Gastrocnemius medialis (tissue), 4 donors: ENCODE data around the gene AMDHD1. TPM values are rescaled to one million over a fixed set of nuclear protein-coding genes. Genes with fewer than 3 reads are reported as not detected.
A peak's percentile ranks its signal among the peaks of the same experiment; 100 is the strongest.

ENCODE experiments used
- ATAC-seq, 2 donors: fragments of 150-250 bp; one replicate each; pipeline ENCODE4 v1.9.1; 2016
- DNase-seq, 2 donors: peaks; one replicate each; pipeline ENCODE4 v3.0.0-alpha.2; 2019
- H3K27ac ChIP-seq, 4 donors: fragments of 200-600 bp; sonication (generic); 1 replicate in 1 of 4; 2 replicates in 3 of 4; pipeline ENCODE4 v1.5.1; 2016 to 2018; ENCODE audit warnings: mild to moderate bottlenecking in 2 of 4, moderate library complexity in 1 of 4
- H3K27me3 ChIP-seq, 3 donors: fragments of 200-600 bp; sonication (generic) in 2 of 3; 1 replicate in 1 of 3; 2 replicates in 2 of 3; pipeline versions ENCODE4 v1.5.1 to v1.6.0; 2016 to 2019; ENCODE audit warnings: mild to moderate bottlenecking in 1 of 3, moderate library complexity in 1 of 3
- H3K36me3 ChIP-seq, 2 donors: fragments of 200-600 bp; sonication (generic) in 1 of 2; one replicate each; pipeline ENCODE4 v1.5.1; 2017 to 2018
- H3K4me1 ChIP-seq, 2 donors: fragments of 200-600 bp; sonication (generic) in 1 of 2; one replicate each; pipeline ENCODE4 v1.5.1; 2016 to 2017; ENCODE audit warnings: mild to moderate bottlenecking in 2 of 2
- H3K4me3 ChIP-seq, 4 donors: fragments of 200-600 bp; sonication (generic) in 3 of 4; 1 replicate in 1 of 4; 2 replicates in 3 of 4; pipeline ENCODE4 v1.5.1; 2016 to 2019; ENCODE audit warnings: mild to moderate bottlenecking in 2 of 4
- H3K9me3 ChIP-seq, 3 donors: fragments of 200-600 bp; sonication (generic) in 2 of 3; 1 replicate in 1 of 3; 2 replicates in 2 of 3; pipeline ENCODE4 v1.5.1; 2016 to 2019
- POLR2A ChIP-seq, 2 donors: fragments of 450-650 bp; IDR thresholded peaks; one replicate each; pipeline ENCODE4 v1.6.1; 2017; ENCODE audit warnings: antibody characterized with exemption in 2 of 2, mild to moderate bottlenecking in 2 of 2, moderate library complexity in 2 of 2
- in situ Hi-C, 4 donors: fragments of 200-750 bp; cut with MboI; loops; one replicate each; pipeline versions ENCODE4 v1.15.0 to v1.8.0; 2017; ENCODE audit warnings: low sequenced_read_pairs in 4 of 4
- intact Hi-C: fragments of 100-400 bp; cut with DNase I; formaldehyde crosslinking; loops from one replicate; pipeline ENCODE4 v1.15.1; 2023; ENCODE audit warnings: low total_unique reads
- total RNA-seq, 4 donors: library from RNA; depleted of rRNA; stranded (reverse); fragments of >200 nt; gene quantifications; one replicate each; pipeline versions ENCODE4 v1.1.0 to v1.2.3, GENCODE V29; 2016
- TF ChIP-seq, protein P1 (sequence below), 5 experiments: fragments of 450-650 bp in 3 of 5; fragments of 200-600 bp in 2 of 5; sonication (generic) in 2 of 5; IDR thresholded peaks in 4 of 5; conservative IDR thresholded peaks in 1 of 5; 1 replicate in 4 of 5; 2 replicates in 1 of 5; pipeline ENCODE4 v1.5.1; 2016 to 2019; ENCODE audit warnings: antibody characterized with exemption in 5 of 5, mild to moderate bottlenecking in 3 of 5, moderate library complexity in 3 of 5

Gene AMDHD1
- total RNA-seq, 4 donors from 2014 or later, result 1.1 to 3.5 TPM; not detected in 2

DNA sequence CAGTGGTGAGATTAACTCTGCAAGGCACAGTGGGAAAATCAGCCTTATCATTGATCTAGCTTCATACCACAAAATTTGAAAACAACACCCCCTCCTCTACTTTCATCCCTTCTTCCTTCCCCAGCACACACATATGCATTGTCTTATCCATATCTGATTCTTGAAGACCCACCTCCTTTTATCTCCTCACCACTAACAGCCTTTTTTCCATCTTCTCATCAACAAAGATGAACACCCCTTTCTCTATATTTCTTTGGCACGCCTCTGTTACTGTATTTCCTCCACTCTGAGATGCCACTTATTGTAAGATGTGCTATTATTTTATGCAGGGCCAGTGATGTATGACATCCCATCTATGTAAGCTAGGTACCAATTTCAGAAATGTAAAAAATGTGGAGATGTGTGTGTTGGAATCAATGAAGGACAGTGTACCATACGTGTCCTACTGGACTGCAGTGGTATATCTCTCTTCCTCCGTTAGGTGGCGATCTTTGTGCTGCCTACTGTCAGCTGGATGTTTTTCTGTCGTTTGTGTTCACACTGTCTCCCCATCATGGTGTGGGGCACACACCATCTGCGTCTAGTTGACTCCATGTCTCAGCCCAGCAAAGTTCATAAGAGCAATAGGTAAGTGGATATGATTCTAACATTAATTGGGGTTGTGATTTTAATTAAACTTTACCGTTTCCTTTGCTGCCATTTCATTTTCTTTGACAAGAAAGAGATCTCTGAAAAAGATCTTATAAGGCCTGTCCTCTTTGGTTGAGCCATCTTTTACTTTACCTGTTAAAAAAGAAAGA lies 24.7 kb upstream of the AMDHD1 start:
- ATAC-seq, result peak in 1 of 2 donors; percentile 47
- Histone ChIP-seq H3K36me3 (no peaks in the 10 kb centered on the region), H3K9me3 (no peaks in the 10 kb centered on the region), H3K27ac (no peak overlapping the region), H3K4me1 (no peaks in the 10 kb centered on the region), H3K4me3 (no peak overlapping the region), H3K27me3 (no peaks in the 10 kb centered on the region)
- no peak for TF ChIP-seq POLR2A (IDR thresholded peaks at IDR 0.05)
- TF ChIP-seq, protein P1, sequence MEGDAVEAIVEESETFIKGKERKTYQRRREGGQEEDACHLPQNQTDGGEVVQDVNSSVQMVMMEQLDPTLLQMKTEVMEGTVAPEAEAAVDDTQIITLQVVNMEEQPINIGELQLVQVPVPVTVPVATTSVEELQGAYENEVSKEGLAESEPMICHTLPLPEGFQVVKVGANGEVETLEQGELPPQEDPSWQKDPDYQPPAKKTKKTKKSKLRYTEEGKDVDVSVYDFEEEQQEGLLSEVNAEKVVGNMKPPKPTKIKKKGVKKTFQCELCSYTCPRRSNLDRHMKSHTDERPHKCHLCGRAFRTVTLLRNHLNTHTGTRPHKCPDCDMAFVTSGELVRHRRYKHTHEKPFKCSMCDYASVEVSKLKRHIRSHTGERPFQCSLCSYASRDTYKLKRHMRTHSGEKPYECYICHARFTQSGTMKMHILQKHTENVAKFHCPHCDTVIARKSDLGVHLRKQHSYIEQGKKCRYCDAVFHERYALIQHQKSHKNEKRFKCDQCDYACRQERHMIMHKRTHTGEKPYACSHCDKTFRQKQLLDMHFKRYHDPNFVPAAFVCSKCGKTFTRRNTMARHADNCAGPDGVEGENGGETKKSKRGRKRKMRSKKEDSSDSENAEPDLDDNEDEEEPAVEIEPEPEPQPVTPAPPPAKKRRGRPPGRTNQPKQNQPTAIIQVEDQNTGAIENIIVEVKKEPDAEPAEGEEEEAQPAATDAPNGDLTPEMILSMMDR (IDR thresholded peaks at IDR 0.05 in 4 of 5, conservative IDR thresholded peaks at IDR 0.05 in 1 of 5), result peak; percentile 51 to 74 (median 63)
- in situ Hi-C loops, result loop anchor here in 2 of 4 donors (10.0 kb wide), 1 partner anchor 76 kb away; the partner anchor contains the start of gene HAL (in 2 of the 2)
- peak in 1 of 2 donors; percentile 15 for DNase-seq
- intact Hi-C loops, result loop anchor here (1.0 kb wide), 1 partner anchor 80 kb away; no protein-coding TSS in a partner anchor

DNA sequence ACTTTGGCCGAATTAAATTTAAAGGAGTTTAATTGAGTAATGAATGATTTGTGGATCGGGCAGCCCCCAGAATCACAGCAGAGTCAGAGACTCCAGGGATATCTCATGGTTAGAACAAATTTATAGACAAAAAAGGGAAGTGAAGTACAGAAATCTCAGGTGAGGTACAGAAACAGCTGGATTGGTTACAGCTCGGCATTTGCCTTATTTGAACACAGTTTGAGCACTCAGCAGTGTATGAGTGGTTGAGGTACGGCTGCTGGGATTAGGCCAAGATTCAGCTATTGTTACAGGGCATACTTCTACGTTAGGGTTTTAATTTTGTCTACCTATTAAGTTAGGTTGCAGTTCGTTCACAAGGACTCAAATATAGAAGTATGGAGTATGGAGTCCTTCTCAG lies 24.0 kb upstream of the AMDHD1 start:
- ATAC-seq (no peak), DNase-seq (no peak)
- H3K27me3 ChIP-seq, result no peaks in the 10 kb centered on the region
- H3K9me3 ChIP-seq, result no peaks in the 10 kb centered on the region
- H3K4me1 ChIP-seq, result no peaks in the 10 kb centered on the region
- no peaks in the 10 kb centered on the region for H3K36me3 ChIP-seq
- no peak overlapping the region for H3K4me3 ChIP-seq
- in situ Hi-C loops (loop anchor here in 2 of 4 donors (10.0 kb wide), 1 partner anchor 76 kb away; the partner anchor contains the start of gene HAL (in 2 of the 2)), intact Hi-C loops (no loop called here)
- no peak overlapping the region for H3K27ac ChIP-seq
- TF ChIP-seq, protein P1 (IDR thresholded peaks at IDR 0.05 in 4 of 5, conservative IDR thresholded peaks at IDR 0.05 in 1 of 5), result no peak
- no peak for TF ChIP-seq POLR2A (IDR thresholded peaks at IDR 0.05)

DNA sequence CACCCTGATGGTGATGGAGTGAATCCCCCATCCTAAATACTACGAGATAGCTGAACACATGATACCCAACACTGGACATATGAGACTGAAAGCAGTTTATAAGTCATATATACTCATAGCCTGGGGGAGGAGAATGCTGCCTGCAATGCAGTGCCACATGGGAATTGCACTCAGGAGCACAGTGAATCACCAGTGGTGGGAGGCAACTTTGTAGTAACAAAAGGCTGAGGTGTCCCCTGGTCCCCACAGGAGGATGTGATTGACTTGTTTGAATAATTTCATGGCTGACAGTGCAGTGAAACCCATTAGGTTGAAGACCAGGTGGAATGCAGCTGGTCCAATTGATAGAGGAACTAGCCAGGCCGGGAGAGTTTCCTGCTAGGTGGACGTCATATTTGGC lies 20.9 kb upstream of the AMDHD1 start:
- no peaks in the 10 kb centered on the region for H3K27me3 ChIP-seq
- H3K9me3 ChIP-seq, result no peaks in the 10 kb centered on the region
- H3K4me1 ChIP-seq, result no peaks in the 10 kb centered on the region
- no peak overlapping the region for H3K27ac ChIP-seq
- TF ChIP-seq, protein P1 (IDR thresholded peaks at IDR 0.05 in 4 of 5, conservative IDR thresholded peaks at IDR 0.05 in 1 of 5), result no peak
- TF ChIP-seq POLR2A (IDR thresholded peaks at IDR 0.05), result no peak
- ATAC-seq (no peak), DNase-seq (no peak)
- no peak overlapping the region for H3K4me3 ChIP-seq
- H3K36me3 ChIP-seq, result no peaks in the 10 kb centered on the region
- in situ Hi-C loops, result no loop called here
- intact Hi-C loops, result no loop called here

DNA sequence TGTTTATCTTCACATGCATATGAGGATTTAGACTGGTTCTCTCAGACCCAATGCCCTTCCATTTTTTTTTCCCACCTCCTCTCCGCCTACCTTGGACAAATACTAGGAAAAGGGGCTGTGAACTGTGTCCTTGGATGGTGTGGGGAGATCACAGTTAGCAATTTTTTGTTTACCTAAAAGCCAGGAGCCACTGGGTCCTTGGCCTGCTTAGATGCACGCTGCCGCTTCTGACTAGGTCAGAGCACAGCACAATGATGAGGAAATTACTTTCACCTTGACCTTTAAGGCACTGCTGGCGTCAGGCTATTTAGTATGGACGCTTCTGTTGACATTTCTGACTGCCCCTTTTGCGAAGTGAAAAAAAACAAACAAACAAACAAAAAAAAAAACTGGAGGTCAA lies 2.6 kb upstream of the AMDHD1 start:
- intact Hi-C loops (no loop called here), in situ Hi-C loops (no loop called here)
- no peak overlapping the region for H3K4me3 ChIP-seq
- no peaks in the 10 kb centered on the region for H3K27me3 ChIP-seq
- H3K36me3 ChIP-seq, result no peaks in the 10 kb centered on the region
- no peak for ATAC-seq
- no peak for TF ChIP-seq POLR2A (IDR thresholded peaks at IDR 0.05)
- TF ChIP-seq, protein P1 (IDR thresholded peaks at IDR 0.05 in 4 of 5, conservative IDR thresholded peaks at IDR 0.05 in 1 of 5), result no peak
- DNase-seq, result no peak
- H3K27ac ChIP-seq, result no peak overlapping the region
- peaks cover 4 to 9% of the 10 kb centered on the region in 2 donors for H3K4me1 ChIP-seq
- no peaks in the 10 kb centered on the region for H3K9me3 ChIP-seq
